CD4-positive, alpha-beta T cell (primary cell): ENCODE results near the gene SNRNP27. TPM values are rescaled to one million over a fixed set of nuclear protein-coding genes. Genes with fewer than 3 reads are reported as not detected.

Experiments used
- ATAC-seq: fragments of 200-7000 bp; cut with Tn5 transposase; one replicate; pipeline ENCODE4 v1.10.0; 2022; ENCODE audit warnings: mild to moderate bottlenecking; ENCODE audit not compliant: poor library complexity
- CTCF ChIA-PET: fragments of 350-600 bp; sonication (Branson Sonifier 250); formaldehyde crosslinking; loops from one replicate; lab custom pipeline; 2021; ENCODE audit warnings: antibody characterized with exemption, inconsistent platforms; lab: Charles Lee
- POLR2A ChIA-PET: fragments of 350-600 bp; sonication (Branson Sonifier 250); formaldehyde crosslinking; loops from one replicate; lab custom pipeline; 2021; ENCODE audit warnings: antibody characterized with exemption, inconsistent platforms; lab: Charles Lee
- DNase-seq, 14 experiments: peaks; one replicate each; pipeline ENCODE4 v3.0.0-alpha.2; 2013 to 2020; ENCODE audit warnings: mixed read lengths in 2 of 14
- H3K27ac ChIP-seq, 2 donors: one replicate each; pipeline versions ENCODE4 v1.5.1 to v1.7.0; 2013; ENCODE audit warnings: low read length in 2 of 2, low read depth in 1 of 2, mild to moderate bottlenecking in 1 of 2
- H3K27me3 ChIP-seq, 2 experiments: 1 replicate in 1 of 2; 2 replicates in 1 of 2; pipeline versions ENCODE4 v1.6.1 to v1.7.0; 2013; ENCODE audit warnings: low read length in 2 of 2, control low read depth in 1 of 2, mild to moderate bottlenecking in 1 of 2, moderate library complexity in 1 of 2; ENCODE audit not compliant: insufficient read depth in 2 of 2, control insufficient read depth in 1 of 2
- H3K36me3 ChIP-seq: one replicate; pipeline ENCODE4 v1.6.1; 2013; ENCODE audit warnings: low read length, control low read depth; ENCODE audit not compliant: insufficient read depth
- H3K4me1 ChIP-seq: one replicate; pipeline ENCODE4 v1.6.1; 2013; ENCODE audit warnings: low read length, control low read depth; ENCODE audit not compliant: insufficient read depth
- H3K4me3 ChIP-seq: one replicate; pipeline ENCODE4 v1.5.1; 2013; ENCODE audit warnings: mild to moderate bottlenecking, low read length, moderate library complexity
- H3K9me3 ChIP-seq, 2 experiments: 1 replicate in 1 of 2; 2 replicates in 1 of 2; pipeline versions ENCODE4 v1.6.1 to v1.7.0; 2013; ENCODE audit warnings: low read length in 2 of 2, mild to moderate bottlenecking in 2 of 2, control low read depth in 1 of 2, moderate library complexity in 1 of 2; ENCODE audit not compliant: control insufficient read depth in 1 of 2, insufficient read depth in 1 of 2
- H3K27ac Mint-ChIP-seq: one replicate; pipeline ENCODE4 v1.8.0; 2020; ENCODE audit warnings: mixed read lengths
- H3K27me3 Mint-ChIP-seq: one replicate; pipeline ENCODE4 v1.8.0; 2021; ENCODE audit warnings: mixed read lengths
- H3K36me3 Mint-ChIP-seq: one replicate; pipeline ENCODE4 v1.8.0; 2021; ENCODE audit warnings: low read depth, mixed read lengths
- H3K4me1 Mint-ChIP-seq: one replicate; pipeline ENCODE4 v1.8.0; 2021; ENCODE audit warnings: low read depth, mixed read lengths
- H3K4me3 Mint-ChIP-seq: one replicate; pipeline ENCODE4 v1.8.0; 2020; ENCODE audit warnings: mild to moderate bottlenecking, mixed read lengths
- H3K9me3 Mint-ChIP-seq: one replicate; pipeline ENCODE4 v1.8.0; 2020; ENCODE audit warnings: mixed read lengths
- CTCF ChIP-seq: fragments of 200-600 bp; IDR thresholded peaks from one replicate; pipeline ENCODE4 v1.8.0; 2022; ENCODE audit warnings: antibody characterized with exemption, mild to moderate bottlenecking
- intact Hi-C, 2 experiments: fragments of 100-400 bp; cut with DNase I in 1 of 2; cut with micrococcal nuclease in 1 of 2; formaldehyde crosslinking; loops; one replicate each; pipeline versions ENCODE4 v1.15.1 to v1.9.0; 2023 to 2025; cut with DNase I, micrococcal nuclease
- total RNA-seq, 174 experiments: library from RNA in 2 of 174; stranded (reverse) in 2 of 174; gene quantifications; one replicate each; pipeline ENCODE4 v1.2.3 and lab custom pipeline; 2021 to 2026

SNRNP27 gene
- total RNA-seq, 2 experiments from 2014 or later, result 50.9 to 54.8 TPM

- H3K36me3 ChIP-seq, result peaks cover 14% of the 10 kb centered on the region
- intact Hi-C loops, result loop anchor here (2.0 to 10.0 kb wide), 2 partner anchors 33 to 117 kb away; partner anchors contain the start of gene MXD1 (in 1 of the 2)
- H3K9me3 ChIP-seq, result no peaks in the 10 kb centered on the region
- Mint-ChIP-seq H3K36me3 (peaks cover 9% of the 10 kb centered on the region), H3K4me3 (no peak overlapping the region), H3K27ac (peak overlapping the region; percentile 54), H3K9me3 (no peaks in the 10 kb centered on the region), H3K4me1 (peaks cover 37% of the 10 kb centered on the region), H3K27me3 (no peaks in the 10 kb centered on the region)
- H3K27ac ChIP-seq, result peak overlapping the region in 1 of 2 donors; percentile 61
- TF ChIP-seq CTCF, result no peak
- ChIA-PET CTCF (no interaction called here), POLR2A (interaction anchor here (0.6 to 3.9 kb wide), 8 partner anchors 9 to 141 kb away, joined by 3 to 21 read pairs (median 4); partner anchors contain the start of genes MXD1 and PCBP1)
- no peak for ATAC-seq
- no peak overlapping the region for H3K4me3 ChIP-seq
- no peaks in the 10 kb centered on the region for H3K27me3 ChIP-seq
- peak in 2 of 14 experiments; percentile 36 to 37 for DNase-seq
- H3K4me1 ChIP-seq, result peaks cover 38% of the 10 kb centered on the region
Measured at GRCh38 chr2:69947325-69947931, 53.7 kb downstream of the SNRNP27 start.

GRCh38 chr2:69948032-69948962 lies 54.5 kb downstream of the SNRNP27 start:
- Mint-ChIP-seq H3K27ac (no peak overlapping the region), H3K9me3 (no peaks in the 10 kb centered on the region), H3K36me3 (peaks cover 1% of the 10 kb centered on the region), H3K4me3 (no peak overlapping the region), H3K27me3 (no peaks in the 10 kb centered on the region), H3K4me1 (peaks cover 37% of the 10 kb centered on the region)
- H3K4me1 ChIP-seq, result peaks cover 38% of the 10 kb centered on the region
- no peaks in the 10 kb centered on the region for H3K27me3 ChIP-seq
- H3K27ac ChIP-seq, result no peak overlapping the region
- H3K36me3 ChIP-seq, result peaks cover 5% of the 10 kb centered on the region
- no peak for ATAC-seq
- H3K4me3 ChIP-seq, result no peak overlapping the region
- no peak for DNase-seq
- TF ChIP-seq CTCF, result no peak
- H3K9me3 ChIP-seq, result no peaks in the 10 kb centered on the region
- ChIA-PET CTCF (interaction anchor here (0.7 kb wide), 1 partner anchor 114 kb away, joined by 4 read pairs; no protein-coding TSS in a partner anchor), POLR2A (no interaction called here)
- intact Hi-C loops, result loop anchor here in 1 of 2 experiments (10.0 kb wide), 1 partner anchor 117 kb away; no protein-coding TSS in a partner anchor

GRCh38 chr2:69948963-69949645 lies 55.3 kb downstream of the SNRNP27 start:
- Histone ChIP-seq H3K4me1 (peaks cover 38% of the 10 kb centered on the region), H3K36me3 (no peaks in the 10 kb centered on the region), H3K27me3 (no peaks in the 10 kb centered on the region), H3K27ac (no peak overlapping the region), H3K9me3 (no peaks in the 10 kb centered on the region), H3K4me3 (no peak overlapping the region)
- intact Hi-C loops, result loop anchor here in 1 of 2 experiments (10.0 kb wide), 1 partner anchor 116 kb away; no protein-coding TSS in a partner anchor
- H3K27me3 Mint-ChIP-seq, result no peaks in the 10 kb centered on the region
- H3K27ac Mint-ChIP-seq, result no peak overlapping the region
- H3K9me3 Mint-ChIP-seq, result no peaks in the 10 kb centered on the region
- POLR2A ChIA-PET, result no interaction called here
- no peak overlapping the region for H3K4me3 Mint-ChIP-seq
- TF ChIP-seq CTCF, result no peak
- no peak for DNase-seq
- no peaks in the 10 kb centered on the region for H3K36me3 Mint-ChIP-seq
- no peak for ATAC-seq
- peaks cover 35% of the 10 kb centered on the region for H3K4me1 Mint-ChIP-seq
- CTCF ChIA-PET, result no interaction called here
